OCI-LY1 (cell line): ENCODE data around the gene CCDC187.

Experiments
- H2AFZ ChIP-seq: fragments of 200-600 bp; sonication (generic), shearing (Covaris generic); 2 replicates; pipeline ENCODE4 v1.6.0; 2014; ENCODE audit warnings: antibody characterized with exemption, mild to moderate bottlenecking, low read length
- H3F3A ChIP-seq: fragments of 200-600 bp; sonication (generic), shearing (Covaris generic); 2 replicates; pipeline ENCODE4 v1.6.0; 2014; ENCODE audit warnings: mild to moderate bottlenecking, antibody characterized with exemption, low read length, moderate library complexity; ENCODE audit not compliant: insufficient read depth
- H3K27ac ChIP-seq: fragments of 200-600 bp; sonication (generic); 2 replicates; pipeline ENCODE4 v1.5.1; 2014; ENCODE audit warnings: low read length, mixed run types, mild to moderate bottlenecking, low read depth; ENCODE audit not compliant: poor library complexity, severe bottlenecking
- H3K27me3 ChIP-seq: fragments of 200-600 bp; sonication (generic); 2 replicates; pipeline ENCODE4 v1.6.0; 2014; ENCODE audit warnings: antibody characterized with exemption, mild to moderate bottlenecking, low read length, moderate library complexity; ENCODE audit not compliant: insufficient read depth
- H3K36me3 ChIP-seq: fragments of 200-600 bp; sonication (generic); 2 replicates; pipeline ENCODE4 v1.6.1; 2014; ENCODE audit warnings: mild to moderate bottlenecking, antibody characterized with exemption, low read length, moderate library complexity, mixed read lengths; ENCODE audit not compliant: insufficient read depth
- H3K4me1 ChIP-seq: fragments of 200-600 bp; sonication (generic); 2 replicates; pipeline ENCODE4 v1.5.1; 2014; ENCODE audit warnings: mild to moderate bottlenecking, low read length, moderate library complexity; ENCODE audit not compliant: insufficient read depth, severe bottlenecking
- H3K4me2 ChIP-seq: fragments of 200-600 bp; sonication (generic), shearing (Covaris generic); 2 replicates; pipeline ENCODE4 v1.6.1; 2014; ENCODE audit warnings: low read length
- H3K4me3 ChIP-seq: fragments of 200-600 bp; sonication (generic); 2 replicates; pipeline ENCODE4 v1.5.1; 2014; ENCODE audit warnings: low read length, low read depth, mild to moderate bottlenecking, mixed read lengths; ENCODE audit not compliant: poor library complexity, severe bottlenecking
- H3K79me2 ChIP-seq: fragments of 200-600 bp; shearing (Covaris generic); 2 replicates; pipeline ENCODE4 v1.6.1; 2016; ENCODE audit warnings: mixed run types, low read length, mixed read lengths; ENCODE audit not compliant: insufficient read depth
- H3K9ac ChIP-seq: fragments of 200-600 bp; sonication (generic), shearing (Covaris generic); 2 replicates; pipeline ENCODE4 v1.6.1; 2014; ENCODE audit warnings: mild to moderate bottlenecking, low read length, mixed read lengths
- H3K9me2 ChIP-seq: fragments of 200-600 bp; sonication (generic), shearing (Covaris generic); 2 replicates; pipeline ENCODE4 v1.6.1; 2014; ENCODE audit warnings: low read depth, mild to moderate bottlenecking, low read length, mixed read lengths
- H3K9me3 ChIP-seq: fragments of 200-600 bp; shearing (Covaris generic); 2 replicates; pipeline ENCODE4 v1.6.1; 2014; ENCODE audit warnings: low read length, mixed read lengths
- H4K20me1 ChIP-seq: fragments of 200-600 bp; sonication (generic), shearing (Covaris generic); 2 replicates; pipeline ENCODE4 v1.6.0; 2016; ENCODE audit warnings: mild to moderate bottlenecking, low read length; ENCODE audit not compliant: insufficient read depth
- CTCF ChIP-seq: fragments of 200-600 bp; sonication (generic), shearing (Covaris generic); IDR thresholded peaks from 2 replicates; pipeline ENCODE4 v1.5.1; 2017; ENCODE audit warnings: mild to moderate bottlenecking, antibody characterized with exemption, low read length, moderate library complexity, mixed read lengths
- EZH2 ChIP-seq: fragments of 200-600 bp; sonication (generic), shearing (Covaris generic); IDR thresholded peaks from 2 replicates; pipeline ENCODE4 v1.8.0; 2017; ENCODE audit warnings: borderline replicate concordance, mixed run types, mild to moderate bottlenecking, antibody characterized with exemption, low read length, moderate library complexity, mixed read lengths

The CCDC187 gene

GRCh38 chr9:136307215-136307750 lies 3.4 kb upstream of the CCDC187 start:
- H3K9me3 ChIP-seq: no peaks in the 10 kb centered on the region
- H3F3A ChIP-seq: no peaks in the 10 kb centered on the region
- H3K4me3 ChIP-seq: no peak overlapping the region
- H3K36me3 ChIP-seq: no peaks in the 10 kb centered on the region
- H3K9ac ChIP-seq: no peak overlapping the region
- H3K27me3 ChIP-seq: no peaks in the 10 kb centered on the region
- no peaks in the 10 kb centered on the region for H3K9me2 ChIP-seq
- H4K20me1 ChIP-seq: no peaks in the 10 kb centered on the region
- no peak overlapping the region for H2AFZ ChIP-seq
- H3K4me1 ChIP-seq: no peaks in the 10 kb centered on the region
- H3K4me2 ChIP-seq: no peak overlapping the region
- H3K27ac ChIP-seq: no peak overlapping the region
- TF ChIP-seq CTCF: no peak
- TF ChIP-seq EZH2: no peak
- H3K79me2 ChIP-seq: no peaks in the 10 kb centered on the region

GRCh38 chr9:136306211-136307208 lies 2.6 kb upstream of the CCDC187 start:
- Histone ChIP-seq H3K36me3 (no peaks in the 10 kb centered on the region), H3K27me3 (no peaks in the 10 kb centered on the region), H2AFZ (no peak overlapping the region), H3F3A (no peaks in the 10 kb centered on the region), H3K9ac (no peak overlapping the region), H3K9me2 (no peaks in the 10 kb centered on the region), H3K4me3 (no peak overlapping the region), H3K4me2 (no peak overlapping the region), H4K20me1 (no peaks in the 10 kb centered on the region), H3K27ac (no peak overlapping the region), H3K9me3 (no peaks in the 10 kb centered on the region), H3K79me2 (no peaks in the 10 kb centered on the region), H3K4me1 (no peaks in the 10 kb centered on the region)
- no peak for TF ChIP-seq CTCF
- no peak for TF ChIP-seq EZH2

- Histone ChIP-seq H3K4me2 (no peak overlapping the region), H3K4me1 (no peaks in the 10 kb centered on the region), H4K20me1 (no peaks in the 10 kb centered on the region), H3K36me3 (no peaks in the 10 kb centered on the region), H3K9me3 (no peaks in the 10 kb centered on the region), H3K27me3 (no peaks in the 10 kb centered on the region), H3K27ac (no peak overlapping the region), H3K9me2 (no peaks in the 10 kb centered on the region), H2AFZ (no peak overlapping the region), H3K9ac (no peak overlapping the region), H3F3A (no peaks in the 10 kb centered on the region), H3K4me3 (no peak overlapping the region), H3K79me2 (no peaks in the 10 kb centered on the region)
- TF ChIP-seq CTCF (no peak), EZH2 (no peak)
Observed at GRCh38 chr9:136305804-136306203, 1.9 kb upstream of the CCDC187 start.
